ENCODE data around the gene CYTIP.
"Not testable (repeated sequence)": the region's sequence is repeated elsewhere in the genome, so short reads cannot be mapped to it uniquely, and the experiment has no call there.

CYTIP gene

GRCh38 chr2:157421331-157421944 lies 22.5 kb downstream of the CYTIP start:
- no peak for DNase-seq

DNA sequence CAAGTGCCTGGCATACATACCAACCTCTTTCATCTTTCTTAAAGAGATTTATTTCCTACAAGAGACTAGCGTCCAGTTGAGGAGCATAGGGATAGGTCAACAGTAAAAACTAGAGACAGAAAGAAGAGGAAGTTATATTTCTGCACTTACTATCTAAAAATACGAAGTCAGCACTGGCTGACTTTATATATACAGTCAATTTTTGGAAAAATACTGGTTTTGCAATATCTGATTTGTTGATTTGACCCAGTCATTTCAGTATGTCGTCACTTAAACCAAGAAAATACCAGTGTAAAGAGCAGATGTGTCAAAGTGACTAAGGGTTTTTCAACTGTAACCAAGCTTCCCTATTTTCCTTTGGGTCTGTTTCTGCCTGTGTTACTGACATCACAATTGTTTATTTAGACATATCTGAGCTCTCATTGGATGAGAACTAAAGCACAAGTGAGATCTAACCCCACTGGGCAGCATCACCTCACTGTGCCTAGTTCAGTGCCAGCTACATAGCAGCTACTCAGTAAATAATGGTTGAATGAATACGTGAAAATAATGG lies 23.0 kb downstream of the CYTIP start:
- no peak for DNase-seq

GRCh38 chr2:157419031-157419575 lies 24.8 kb downstream of the CYTIP start:
- DNase-seq, result no peak

- no peak for DNase-seq
Measured at GRCh38 chr2:157418239-157418641, 25.6 kb downstream of the CYTIP start.

- DNase-seq, result no peak
Measured at GRCh38 chr2:157415591-157416101, 28.2 kb downstream of the CYTIP start.

- no peak for DNase-seq
Measured at GRCh38 chr2:157414050-157414449, 29.8 kb downstream of the CYTIP start.

DNA sequence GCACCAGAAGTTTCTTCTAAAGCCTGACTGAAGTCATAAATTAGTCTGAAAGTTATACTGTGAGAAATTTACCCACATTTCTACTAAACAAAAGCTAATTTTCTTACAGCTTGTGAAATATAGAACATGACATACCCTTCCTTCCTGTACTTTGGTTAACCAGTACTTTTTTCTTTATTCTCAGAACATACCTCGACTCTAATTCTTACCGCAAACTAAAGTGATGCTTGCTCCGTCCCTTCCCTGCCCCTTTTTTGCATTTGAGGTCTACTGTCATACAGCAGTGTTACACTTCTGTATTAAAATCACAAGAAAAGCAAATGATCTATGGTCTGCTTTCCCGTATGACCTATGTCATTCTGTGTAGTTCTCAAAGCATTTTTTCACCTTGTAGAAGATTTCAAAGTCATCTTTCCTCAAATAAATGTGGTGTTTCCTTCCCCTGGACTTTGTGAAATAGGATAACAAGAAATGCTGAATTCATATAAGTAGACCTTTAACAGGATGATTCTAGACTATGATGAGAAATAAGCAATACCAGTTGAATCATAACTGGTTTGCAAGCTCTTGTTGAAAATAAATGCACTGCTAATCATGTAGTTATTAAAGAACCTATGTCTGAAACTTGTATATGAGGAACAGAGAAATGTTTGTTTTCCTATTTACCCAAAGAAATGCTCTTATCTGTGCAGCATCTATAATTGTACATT lies 30.4 kb downstream of the CYTIP start:
- DNase-seq, result peak; percentile 54

GRCh38 chr2:157411624-157412336 lies 32.1 kb downstream of the CYTIP start:
- DNase-seq, result no peak

DNA sequence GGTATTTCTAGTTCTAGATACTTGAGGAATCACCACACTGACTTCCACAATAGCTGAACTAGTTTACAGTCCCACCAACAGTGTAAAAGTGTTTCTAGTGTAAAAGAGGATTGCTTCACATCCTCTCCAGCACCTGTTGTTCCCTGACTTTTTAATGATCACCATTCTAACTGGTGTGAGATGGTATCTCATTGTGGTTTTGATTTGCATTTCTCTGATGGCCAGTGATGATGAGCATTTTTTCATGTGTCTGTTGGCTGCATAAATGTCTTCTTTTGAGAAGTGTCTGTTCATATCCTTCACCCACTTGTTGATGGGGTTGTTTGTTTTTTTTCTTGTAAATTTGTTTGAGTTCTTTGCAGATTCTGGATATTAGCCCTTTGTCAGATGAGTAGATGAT lies 38.5 kb downstream of the CYTIP start:
- not testable (repeated sequence) for DNase-seq

DNA sequence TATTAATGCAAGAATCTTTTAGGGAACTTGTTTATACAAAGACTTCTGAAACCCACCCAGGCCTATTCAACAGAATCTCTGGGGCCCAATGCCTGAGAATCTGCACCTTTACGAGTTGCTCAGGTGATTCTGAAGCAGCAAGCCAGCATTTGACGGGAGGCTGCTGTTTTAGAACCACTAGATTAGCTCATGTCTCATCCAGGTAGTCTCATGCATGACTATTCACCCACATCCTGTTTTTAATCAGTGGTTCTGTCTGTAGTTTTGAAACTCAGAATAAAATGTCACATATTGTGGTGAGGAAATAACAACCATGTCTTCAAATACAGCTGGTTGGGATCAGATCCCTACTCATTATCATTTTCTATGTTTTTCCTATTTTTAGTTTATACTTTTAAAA lies 39.5 kb downstream of the CYTIP start:
- DNase-seq, result peak; percentile 67

DNA sequence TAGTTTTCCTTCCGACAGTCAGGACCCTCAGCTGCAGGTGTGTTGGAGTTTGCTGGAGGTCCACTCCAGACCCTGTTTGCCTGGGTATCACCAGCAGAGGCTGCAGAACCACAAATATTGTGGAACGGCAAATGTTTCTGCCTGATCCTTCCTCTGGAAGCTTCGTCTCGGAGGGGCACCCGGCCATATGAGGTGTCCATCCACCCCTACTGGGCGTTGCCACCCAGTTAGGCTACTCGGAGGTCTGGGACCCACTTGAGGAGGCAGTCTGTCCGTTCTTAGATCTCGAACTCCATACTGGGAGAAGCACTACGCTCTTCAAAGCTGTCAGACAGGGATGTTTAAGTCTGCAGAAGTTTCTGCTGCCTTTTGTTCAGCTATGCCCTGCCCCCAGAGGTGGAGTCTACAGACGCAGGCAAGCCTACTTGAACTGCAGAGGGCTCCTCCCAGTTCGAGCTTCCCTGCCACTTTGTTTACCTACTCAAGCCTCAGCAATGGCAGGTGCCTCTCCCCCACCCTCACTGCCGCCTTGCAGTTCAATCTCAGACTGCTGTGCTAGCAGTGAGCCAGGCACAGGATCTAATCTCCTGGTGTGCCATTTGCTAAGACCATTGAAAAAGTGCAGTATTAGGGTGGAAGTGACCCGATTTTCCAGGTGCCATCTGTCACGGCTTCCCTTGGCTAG lies 40.9 kb downstream of the CYTIP start:
- not testable (repeated sequence) for DNase-seq

DNA sequence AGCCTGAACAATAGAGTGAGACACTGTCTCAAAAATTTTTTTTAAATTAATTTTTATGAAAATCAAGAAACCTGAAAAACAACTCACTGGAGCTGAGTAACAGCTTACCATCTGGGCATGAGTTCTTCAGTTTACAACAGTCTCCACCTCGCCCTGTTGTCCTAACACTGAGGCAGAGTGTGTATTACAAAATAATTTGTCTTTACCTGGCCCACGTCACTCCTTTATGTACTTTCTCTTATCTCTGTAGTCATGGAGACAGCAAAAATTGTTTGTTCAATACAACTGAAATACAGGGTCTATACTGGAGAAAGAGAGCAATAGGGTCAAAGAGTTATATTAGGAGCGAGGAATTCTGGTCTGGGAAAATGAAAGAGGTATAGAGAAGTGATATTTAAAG lies 48.1 kb downstream of the CYTIP start:
- DNase-seq, result no peak

DNA sequence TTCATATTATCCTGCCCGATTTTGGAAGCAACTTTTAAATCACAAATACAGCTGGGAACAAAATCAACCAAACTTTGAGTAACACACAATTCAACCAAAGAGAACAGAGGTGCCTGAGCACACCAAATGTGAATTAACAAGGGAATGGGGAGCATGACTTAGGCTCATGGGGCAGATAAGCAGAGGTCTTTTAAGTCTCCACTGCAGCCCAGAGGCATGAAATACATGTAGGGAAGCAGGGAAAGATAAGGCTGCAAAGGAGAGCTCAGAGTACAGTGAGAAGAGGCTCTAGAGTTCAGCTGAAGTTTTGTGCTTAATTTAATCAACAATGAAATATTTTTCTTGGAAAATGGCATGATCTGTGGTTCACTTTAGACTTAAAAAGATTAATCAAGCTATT lies 49.0 kb downstream of the CYTIP start:
- DNase-seq, result no peak

DNA sequence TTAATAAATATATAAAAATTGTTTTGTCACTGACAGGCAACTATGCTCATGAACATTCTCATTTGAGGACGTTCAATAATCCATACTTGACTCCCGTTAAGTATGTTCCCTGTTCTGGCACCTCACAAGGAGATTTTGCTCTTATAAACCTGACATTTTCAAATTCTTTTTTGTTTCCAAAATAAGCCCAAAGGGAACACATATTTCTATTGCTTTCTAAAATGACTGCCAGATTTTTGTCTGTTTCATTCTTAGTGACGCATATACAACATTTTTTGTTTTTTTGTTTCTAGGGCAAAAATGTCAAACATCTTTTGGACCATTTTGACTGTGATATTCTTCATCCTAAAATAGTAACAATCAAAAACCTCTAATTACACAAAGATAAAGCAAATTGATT lies 50.5 kb downstream of the CYTIP start:
- DNase-seq, result no peak

GRCh38 chr2:157388827-157389226 lies 55.1 kb downstream of the CYTIP start:
- no peak for DNase-seq

DNA sequence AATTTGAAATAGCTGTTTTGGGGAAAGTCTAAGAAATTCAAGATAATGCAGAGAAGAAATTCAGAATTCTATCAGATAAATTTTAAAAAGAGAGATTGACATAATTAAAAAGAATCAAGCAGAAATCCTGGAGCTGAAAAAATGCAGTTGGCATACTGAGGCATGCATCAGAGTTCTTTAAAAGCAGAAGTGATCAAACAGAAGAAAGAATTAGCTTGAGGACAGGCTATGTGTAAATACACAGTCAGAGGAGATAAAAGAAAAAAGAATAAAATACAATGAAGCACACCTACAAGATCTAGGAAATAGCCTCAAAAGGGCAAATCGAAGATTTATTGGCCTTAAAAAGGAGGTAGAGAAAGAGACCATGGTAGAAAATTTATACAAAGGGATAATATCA lies 57.1 kb downstream of the CYTIP start:
- DNase-seq, result no peak

DNA sequence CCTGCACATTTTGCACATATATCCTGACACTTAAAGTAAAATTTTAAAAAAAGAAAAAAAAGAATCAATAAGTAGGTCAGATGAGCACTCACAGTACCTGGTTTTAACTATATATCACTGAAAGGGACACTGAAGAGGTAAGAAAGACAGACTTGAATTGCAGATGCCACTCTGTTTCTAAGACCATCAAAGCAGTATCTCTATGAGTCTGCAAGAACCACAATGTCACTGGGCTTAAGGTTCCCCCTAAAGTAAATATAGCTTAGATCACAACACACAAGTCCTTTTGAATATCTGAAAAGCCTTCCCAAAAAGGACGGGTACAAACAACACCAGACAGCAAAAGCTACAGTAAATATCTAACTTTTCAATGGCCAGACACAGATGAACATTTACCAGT lies 57.6 kb downstream of the CYTIP start:
- no peak for DNase-seq

GRCh38 chr2:157377861-157378260 lies 66.0 kb downstream of the CYTIP start:
- DNase-seq, result no peak

DNA sequence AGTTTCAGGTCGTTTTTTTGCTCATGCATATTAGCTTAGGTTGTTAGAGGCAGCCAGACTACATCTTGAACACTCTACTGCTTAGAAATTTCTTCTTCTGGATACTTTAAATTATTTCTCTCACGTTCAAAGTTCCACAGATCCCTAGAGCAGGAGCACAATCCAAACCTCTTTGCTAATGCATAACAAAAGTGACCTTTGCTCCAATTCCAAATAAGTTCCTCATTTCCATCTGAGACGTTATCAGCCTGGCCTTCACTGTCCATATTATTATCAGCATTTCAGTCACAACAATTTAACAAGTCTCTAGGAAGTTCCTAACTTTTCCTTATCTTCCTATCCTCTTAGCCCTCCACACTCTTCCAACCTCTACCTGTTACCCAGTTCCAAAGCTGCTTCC lies 67.8 kb downstream of the CYTIP start:
- DNase-seq, result no peak

DNA sequence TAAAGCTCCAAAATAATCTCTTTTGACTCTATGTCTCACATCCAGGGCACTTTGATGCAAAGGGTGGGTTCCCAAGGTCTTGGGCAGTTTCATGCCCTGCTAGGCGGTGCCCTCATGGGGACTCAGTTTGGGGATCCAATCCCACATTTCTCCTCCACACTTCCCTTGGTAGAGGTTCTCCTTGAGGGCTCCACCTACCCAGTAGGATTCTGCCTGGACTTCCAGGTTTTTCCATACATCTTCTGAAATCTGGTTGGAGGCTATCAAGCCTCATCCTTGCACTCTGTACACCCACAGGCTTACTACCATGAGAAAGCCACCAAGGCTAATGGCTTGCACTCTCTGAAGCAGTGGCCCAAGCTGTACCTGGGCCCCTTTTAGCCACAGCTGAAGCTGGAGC lies 68.5 kb downstream of the CYTIP start:
- DNase-seq, result no peak

DNA sequence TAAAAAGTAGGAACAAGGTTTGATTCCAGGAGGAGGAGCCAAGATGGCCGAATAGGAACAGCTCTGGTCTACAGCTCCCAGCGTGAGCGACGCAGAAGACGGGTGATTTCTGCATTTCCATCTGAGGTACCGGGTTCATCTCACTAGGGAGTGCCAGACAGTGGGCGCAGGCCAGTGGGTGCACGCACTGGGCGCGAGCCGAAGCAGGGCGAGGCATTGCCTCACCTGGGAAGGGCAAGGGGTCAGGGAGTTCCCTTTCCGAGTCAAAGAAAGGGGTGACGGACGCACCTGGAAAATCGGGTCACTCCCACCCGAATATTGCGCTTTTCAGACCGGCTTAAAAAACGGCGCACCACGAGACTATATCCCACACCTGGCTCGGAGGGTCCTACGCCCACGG lies 75.4 kb downstream of the CYTIP start:
- not testable (repeated sequence) for DNase-seq

DNA sequence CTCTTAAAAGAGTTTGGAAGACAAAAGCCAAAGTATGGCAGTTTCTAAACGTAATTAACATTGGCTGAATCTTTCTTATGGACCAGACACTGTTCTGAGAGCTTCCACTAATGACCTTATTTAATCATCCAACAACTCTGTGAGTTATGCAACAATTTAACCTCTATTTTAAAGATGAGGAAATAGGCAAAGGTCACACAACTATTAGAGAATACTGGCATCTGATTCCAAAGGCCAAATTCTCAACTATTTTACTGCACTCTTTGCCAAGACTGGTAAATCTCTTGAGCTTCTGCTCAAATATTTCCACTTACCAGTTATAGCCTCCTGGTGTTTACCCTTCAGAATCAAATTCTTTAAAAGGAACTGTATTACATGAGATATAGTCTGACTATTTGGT lies 76.2 kb downstream of the CYTIP start:
- DNase-seq, result no peak

Measured in activated naive CD4-positive, alpha-beta T cell treated with anti-CD3 and anti-CD28 coated beads, Interleukin-2, amount 50 U/mL, for 16 hours (primary cell).